Measurements from ENCODE around the gene XPOT.
"Not testable (repeated sequence)": the region's sequence is repeated elsewhere in the genome, so short reads cannot be mapped to it uniquely, and the experiment has no call there.

Gene XPOT

GRCh38 chr12:64403707-64404469, at the start of gene XPOT:
XPOT (plus strand) TSS chr12:64404392; CDS start chr12:64410036, 5,644 bp downstream.
- peak; percentile 97 for DNase-seq

DNA sequence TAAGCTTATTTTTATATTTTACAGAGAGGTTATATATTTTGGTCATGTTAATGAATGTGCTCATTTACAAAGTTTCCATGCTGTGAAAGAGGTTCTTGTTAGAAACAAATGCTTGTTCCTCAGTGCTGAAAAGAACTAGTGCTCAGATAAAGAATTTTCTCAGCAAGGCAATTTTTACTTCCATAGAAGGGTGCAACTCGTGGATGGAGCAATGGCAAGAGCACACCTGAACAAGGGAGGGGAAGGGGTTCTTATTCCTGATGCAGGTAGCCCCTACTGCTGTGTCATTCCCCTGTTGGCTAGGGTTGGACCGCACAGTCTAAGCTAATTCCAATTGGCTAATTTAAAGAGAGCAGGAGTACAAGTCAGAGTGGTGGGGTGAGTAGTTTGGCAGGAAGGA, 48.0 kb upstream of the XPOT start:
- not testable (repeated sequence) for DNase-seq

GRCh38 chr12:64361173-64361572, 43.0 kb upstream of the XPOT start:
- DNase-seq: not testable (repeated sequence)

- no peak for DNase-seq
Observed at GRCh38 chr12:64362721-64363305, 41.4 kb upstream of the XPOT start.

DNA sequence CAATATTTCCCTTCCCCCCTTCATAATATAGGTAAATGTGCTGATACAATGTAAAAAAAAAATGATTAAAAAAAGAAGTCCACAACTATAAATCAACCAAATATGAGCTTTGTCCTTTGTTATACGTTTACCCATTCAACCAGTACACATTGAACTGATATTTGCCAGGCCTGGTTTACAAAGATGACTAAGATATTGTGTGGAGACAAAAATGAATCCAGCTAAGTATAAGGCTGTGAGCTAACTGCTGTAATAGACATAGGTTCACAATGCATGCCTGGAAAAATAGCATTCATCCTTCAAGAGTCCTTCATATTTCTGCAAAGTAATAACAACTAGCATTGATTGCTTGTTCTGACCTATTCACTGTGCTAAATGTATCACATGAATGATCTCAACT, 20.5 kb upstream of the XPOT start:
- DNase-seq: no peak

DNA sequence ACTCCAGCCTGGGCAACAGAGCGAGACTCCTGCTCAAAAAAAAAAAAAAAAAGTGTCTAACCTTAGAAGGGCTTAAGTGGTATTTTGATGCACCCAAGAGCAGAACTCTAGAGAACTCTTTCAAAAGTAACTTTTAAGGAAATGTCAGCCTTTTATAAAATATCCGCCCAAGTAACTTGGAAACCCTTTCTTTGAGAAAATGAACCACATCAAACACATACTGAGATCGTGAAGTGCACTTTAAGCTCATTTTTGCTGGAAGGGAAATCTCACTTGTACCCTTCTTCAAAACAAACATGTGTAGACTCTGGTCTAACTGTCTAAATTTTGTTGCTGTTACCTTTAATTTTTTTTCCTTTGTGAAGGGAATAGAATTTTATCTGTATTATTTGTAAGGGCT, 19.2 kb upstream of the XPOT start:
- DNase-seq: no peak

- DNase-seq: no peak
Observed at GRCh38 chr12:64385468-64385867, 18.7 kb upstream of the XPOT start.

GRCh38 chr12:64387197-64387816, 16.9 kb upstream of the XPOT start:
- DNase-seq: peak; percentile 62

- peak; percentile 99 for DNase-seq
Observed at GRCh38 chr12:64389154-64389553, 15.0 kb upstream of the XPOT start.

GRCh38 chr12:64390275-64390851, 13.8 kb upstream of the XPOT start, which contains the start of gene C12orf56:
C12orf56 (minus strand) TSS chr12:64390758; CDS start chr12:64390565, 193 bp downstream.
- peak; percentile 13 for DNase-seq

GRCh38 chr12:64392221-64392620, 12.0 kb upstream of the XPOT start:
- no peak for DNase-seq

DNA sequence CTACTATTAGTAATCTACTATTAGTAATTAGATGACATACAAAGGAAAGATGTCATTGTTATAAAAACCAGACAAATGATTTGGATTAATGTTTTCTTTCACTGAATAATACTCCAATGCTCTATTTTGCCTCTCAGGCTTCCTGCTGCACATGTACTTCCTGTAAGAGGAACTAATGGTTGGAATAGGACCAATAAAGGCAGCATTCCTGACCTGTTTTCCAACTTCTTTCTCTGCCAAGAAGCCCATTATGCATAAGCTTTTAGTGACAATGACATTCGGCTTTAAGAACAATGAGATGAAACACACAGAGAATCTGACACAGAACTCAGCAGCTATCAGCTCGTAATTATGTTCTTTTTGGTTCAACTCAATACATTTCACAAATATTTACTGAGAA, 8.5 kb upstream of the XPOT start:
- DNase-seq: no peak

DNA sequence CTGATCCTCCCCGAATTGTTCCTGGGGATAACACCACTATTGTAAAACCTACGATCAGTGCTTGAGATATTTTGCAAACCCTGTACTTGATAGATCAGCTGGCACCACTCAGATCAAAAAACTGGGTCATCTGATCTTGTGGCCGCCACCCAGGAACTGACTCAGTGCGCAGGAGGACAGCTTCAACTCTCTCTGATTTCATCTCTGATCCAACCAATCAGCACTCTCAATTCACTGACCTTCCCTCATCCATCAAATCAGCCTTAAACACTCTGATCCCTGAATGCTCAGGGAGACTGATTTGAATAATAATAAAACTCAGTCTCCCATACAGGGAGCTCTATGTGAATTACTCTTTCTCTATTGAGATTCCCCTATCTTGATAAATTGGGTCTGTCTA, 4.2 kb upstream of the XPOT start:
- DNase-seq: no peak

DNA sequence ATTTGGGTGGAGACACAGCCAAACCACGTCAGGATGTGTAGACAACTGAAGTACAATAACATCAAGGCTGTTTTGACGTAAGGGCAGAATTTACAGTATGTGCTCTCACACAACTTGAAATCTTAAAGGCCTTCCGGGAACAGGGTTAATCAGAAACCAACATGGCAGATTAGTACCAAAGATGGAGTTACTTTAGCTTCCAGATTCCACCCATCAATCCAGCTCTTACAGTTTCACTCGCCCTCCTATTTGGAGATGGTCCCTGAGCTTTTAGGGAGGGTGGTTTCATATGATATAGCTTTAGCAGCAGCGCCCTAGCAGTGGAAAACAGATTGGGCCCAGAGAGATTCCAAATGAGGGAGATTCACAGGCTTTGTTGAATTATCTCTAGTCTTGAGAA, 2.0 kb upstream of the XPOT start:
- no peak for DNase-seq

DNA sequence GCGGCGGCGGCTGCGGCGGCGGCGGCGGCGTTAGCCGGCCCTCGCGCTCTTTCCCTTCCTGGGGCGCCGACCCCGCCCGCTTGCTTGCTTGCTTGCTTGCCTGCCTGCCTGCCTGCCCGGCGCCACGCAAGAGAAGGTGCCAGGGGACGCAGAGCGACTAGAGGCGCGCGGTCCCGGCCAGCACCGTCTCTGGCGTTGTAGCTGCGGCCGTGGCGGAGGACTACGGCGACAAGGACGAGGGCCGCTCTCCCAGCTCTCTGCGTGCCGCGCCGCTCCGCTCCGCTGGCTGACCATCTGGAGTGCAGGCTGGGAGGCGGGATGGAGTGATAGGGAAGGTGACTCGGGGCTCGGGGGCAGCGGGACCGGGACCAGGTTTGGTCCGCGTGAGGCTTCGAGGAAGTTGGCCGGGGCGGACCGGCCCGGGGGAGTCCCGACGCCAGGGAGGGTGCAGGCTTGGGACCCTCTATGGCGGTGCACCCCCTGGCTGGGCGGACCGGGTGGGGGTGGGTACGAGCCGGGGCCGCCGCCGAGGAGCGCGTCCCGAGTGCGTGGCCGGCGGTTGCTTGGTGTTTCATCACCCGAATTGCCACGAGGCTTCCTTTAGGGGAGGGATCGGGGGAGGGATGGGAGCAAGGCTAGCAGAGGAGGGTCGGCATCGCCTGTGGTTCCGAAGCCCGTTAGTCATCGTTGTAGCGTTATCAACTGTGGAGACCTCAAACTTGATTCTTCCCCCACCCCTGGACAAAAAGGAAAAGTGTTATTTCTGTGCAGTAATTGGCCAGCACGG, 471 bp downstream of the XPOT start:
- peak; percentile 35 for DNase-seq

- DNase-seq: no peak
Observed at GRCh38 chr12:64407342-64408223, 3.4 kb downstream of the XPOT start.

- DNase-seq: no peak
Observed at GRCh38 chr12:64411427-64411826, 7.2 kb downstream of the XPOT start.

DNA sequence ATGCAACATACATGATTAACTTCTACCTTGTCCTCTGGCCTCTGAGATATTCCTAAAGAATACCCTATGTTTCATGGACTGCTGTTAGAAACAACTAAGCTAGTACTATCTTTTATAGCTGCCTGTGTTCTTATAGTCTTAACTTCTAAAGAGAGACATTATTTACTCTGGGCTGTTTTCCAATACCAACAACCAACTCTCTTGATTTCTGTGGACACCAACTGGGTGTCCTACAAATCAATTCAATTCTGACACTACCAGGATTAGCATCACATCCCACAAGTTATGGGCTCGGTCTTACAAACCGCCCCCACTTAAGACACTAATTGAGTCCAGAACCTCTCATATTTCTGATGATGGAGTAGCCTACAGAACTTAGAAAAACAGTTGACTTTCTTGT, 8.3 kb downstream of the XPOT start:
- DNase-seq: no peak

GRCh38 chr12:64413884-64414283, 9.7 kb downstream of the XPOT start:
- DNase-seq: no peak

GRCh38 chr12:64418209-64418608, 14.0 kb downstream of the XPOT start:
- no peak for DNase-seq

DNA sequence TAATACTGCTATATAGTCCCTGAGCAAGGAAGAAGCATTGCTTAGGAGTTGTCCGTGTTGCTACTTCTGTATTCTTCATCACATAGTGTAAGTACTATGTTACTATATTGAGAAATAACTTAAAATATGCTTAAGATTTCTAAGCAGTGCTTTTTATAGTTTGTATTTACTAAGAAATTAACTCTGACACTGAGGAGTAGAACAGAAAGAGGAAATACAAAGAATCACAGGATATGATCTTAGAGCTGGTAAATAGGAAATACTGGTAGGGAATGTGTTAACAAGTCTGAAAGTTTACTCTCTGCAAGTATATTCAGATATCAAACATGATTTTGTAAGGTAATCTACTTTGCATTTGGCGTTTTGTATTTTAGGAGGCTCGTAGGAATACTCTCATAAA, 15.5 kb downstream of the XPOT start:
- DNase-seq: no peak

GRCh38 chr12:64427988-64428387, 23.8 kb downstream of the XPOT start:
- DNase-seq: no peak

All from NCI-H2171 (cell line).